Measurements from ENCODE around the gene HES3.

- TF ChIP-seq CTCF (IDR thresholded peaks at IDR 0.05; ENCODE audit: low read depth, low read length, poor library complexity, severe bottlenecking) (no peak), EZH2phosphoT487 (IDR thresholded peaks at IDR 0.05; ENCODE audit: borderline replicate concordance, low read length) (no peak)
Observed at GRCh38 chr1:6198646-6199297, 45.2 kb upstream of the HES3 start.

Data from DOHH2 (cell line).